Subcutaneous abdominal adipose tissue (tissue), 5 donors: ENCODE results near the gene PASK.
A peak's percentile ranks its signal among the peaks of the same experiment; 100 is the strongest.

ENCODE experiments used
- H3K27ac ChIP-seq: one replicate; pipeline ENCODE4 v1.7.0; 2013; ENCODE audit warnings: low read depth, mild to moderate bottlenecking, inconsistent platforms, low read length, moderate library complexity
- H3K27me3 ChIP-seq, 5 donors: one replicate each; pipeline ENCODE4 v1.7.0; 2013; ENCODE audit warnings: low read length in 5 of 5, inconsistent platforms in 1 of 5; ENCODE audit not compliant: control insufficient read depth in 5 of 5, insufficient read depth in 4 of 5
- H3K36me3 ChIP-seq, 5 donors: one replicate each; pipeline ENCODE4 v1.7.0; 2013; ENCODE audit warnings: low read length in 5 of 5; ENCODE audit not compliant: control insufficient read depth in 5 of 5, insufficient read depth in 5 of 5
- H3K4me1 ChIP-seq, 5 donors: one replicate each; pipeline ENCODE4 v1.7.0; 2013; ENCODE audit warnings: low read length in 5 of 5, mild to moderate bottlenecking in 3 of 5, moderate library complexity in 1 of 5; ENCODE audit not compliant: control insufficient read depth in 5 of 5, insufficient read depth in 5 of 5
- H3K4me3 ChIP-seq, 5 donors: one replicate each; pipeline ENCODE4 v1.7.0; 2013; ENCODE audit warnings: low read length in 5 of 5, low read depth in 1 of 5
- H3K9ac ChIP-seq, 5 donors: one replicate each; pipeline ENCODE4 v1.7.0; 2013; ENCODE audit warnings: low read length in 5 of 5, mild to moderate bottlenecking in 4 of 5, moderate library complexity in 3 of 5
- H3K9me3 ChIP-seq, 5 donors: one replicate each; pipeline ENCODE4 v1.7.0; 2013; ENCODE audit warnings: low read length in 5 of 5; ENCODE audit not compliant: control insufficient read depth in 5 of 5
- donor health status: healthy.
- donor health status: healthy.
- donor health status: healthy.
- donor health status: healthy.
- donor health status: healthy.

Gene PASK

GRCh38 chr2:241149925-241150659 lies 820 bp upstream of the PASK start, which contains the start of gene PPP1R7:
Gene PPP1R7, plus strand, starts transcription at chr2:241150467. Its CDS starts 29 bp downstream, at chr2:241150496.
- Histone ChIP-seq H3K9ac (peak within 1 kb of the TSS; percentile 39 to 88 (median 78)), H3K4me3 (peak within 1 kb of the TSS; percentile 75 to 95 (median 88)), H3K36me3 (peaks cover 0 to 12% (median 7%) of the 10 kb centered on the region in 5 donors), H3K9me3 (no peaks in the 10 kb centered on the region), H3K27ac (peak within 1 kb of the TSS; percentile 73), H3K27me3 (peaks cover 0 to 2% (median 0%) of the 10 kb centered on the region in 5 donors), H3K4me1 (peaks cover 8 to 30% (median 25%) of the 10 kb centered on the region in 5 donors)

GRCh38 chr2:241149675-241149924 lies 328 bp upstream of the PASK start:
- H3K27me3 ChIP-seq, result peaks cover 0 to 2% (median 0%) of the 10 kb centered on the region in 5 donors
- peak overlapping the region in 4 of 5 donors; percentile 53 to 79 (median 78) for H3K9ac ChIP-seq
- peak overlapping the region; percentile 73 for H3K27ac ChIP-seq

GRCh38 chr2:241148239-241148638 lies 1.0 kb downstream of the PASK start:
- H3K4me1 ChIP-seq, result peaks cover 8 to 30% (median 25%) of the 10 kb centered on the region in 5 donors
- no peak overlapping the region for H3K9ac ChIP-seq
- H3K4me3 ChIP-seq, result peak overlapping the region in 3 of 5 donors; percentile 75 to 91 (median 88)
- peaks cover 0 to 2% (median 0%) of the 10 kb centered on the region in 5 donors for H3K36me3 ChIP-seq
- no peaks in the 10 kb centered on the region for H3K9me3 ChIP-seq
- peaks cover 0 to 2% (median 0%) of the 10 kb centered on the region in 5 donors for H3K27me3 ChIP-seq
- H3K27ac ChIP-seq, result no peak overlapping the region

More at GRCh38 chr2:241149675-241149924, 328 bp upstream of the PASK start:
- Histone ChIP-seq H3K4me1 (peaks cover 8 to 30% (median 25%) of the 10 kb centered on the region in 5 donors), H3K36me3 (peaks cover 0 to 8% (median 4%) of the 10 kb centered on the region in 5 donors), H3K4me3 (peak overlapping the region; percentile 75 to 95 (median 88)), H3K9me3 (no peaks in the 10 kb centered on the region)

- Histone ChIP-seq H3K27ac (no peak overlapping the region), H3K36me3 (peaks cover 0 to under 1% (median 0%) of the 10 kb centered on the region in 5 donors), H3K27me3 (peaks cover 0 to 2% (median 0%) of the 10 kb centered on the region in 5 donors), H3K9me3 (no peaks in the 10 kb centered on the region), H3K4me3 (no peak overlapping the region), H3K4me1 (peaks cover 8 to 30% (median 25%) of the 10 kb centered on the region in 5 donors), H3K9ac (peak overlapping the region in 1 of 5 donors; percentile 93)
Measured at GRCh38 chr2:241147336-241147735, 1.9 kb downstream of the PASK start.

GRCh38 chr2:241146286-241146685 lies 3.0 kb downstream of the PASK start:
- Histone ChIP-seq H3K36me3 (peaks cover 0 to 3% (median 0%) of the 10 kb centered on the region in 5 donors), H3K9ac (no peak overlapping the region), H3K4me3 (no peak overlapping the region), H3K4me1 (peaks cover 7 to 27% (median 21%) of the 10 kb centered on the region in 5 donors), H3K27me3 (peaks cover 0 to 2% (median 0%) of the 10 kb centered on the region in 5 donors), H3K9me3 (no peaks in the 10 kb centered on the region), H3K27ac (no peak overlapping the region)

- H3K27me3 ChIP-seq, result peaks cover 0 to under 1% (median 0%) of the 10 kb centered on the region in 5 donors
- H3K9ac ChIP-seq, result no peak overlapping the region
- peaks cover 0 to under 1% (median 0%) of the 10 kb centered on the region in 5 donors for H3K4me1 ChIP-seq
- H3K27ac ChIP-seq, result no peak overlapping the region
- H3K36me3 ChIP-seq, result peaks cover 0 to 12% (median 6%) of the 10 kb centered on the region in 5 donors
- no peaks in the 10 kb centered on the region for H3K9me3 ChIP-seq
- H3K4me3 ChIP-seq, result no peak overlapping the region
Measured at GRCh38 chr2:241142593-241142992, 6.7 kb downstream of the PASK start.

GRCh38 chr2:241142063-241142462 lies 7.2 kb downstream of the PASK start:
- H3K4me3 ChIP-seq, result no peak overlapping the region
- no peak overlapping the region for H3K9ac ChIP-seq
- H3K27ac ChIP-seq, result no peak overlapping the region
- no peaks in the 10 kb centered on the region for H3K4me1 ChIP-seq
- peaks cover 0 to 12% (median 6%) of the 10 kb centered on the region in 5 donors for H3K36me3 ChIP-seq
- no peaks in the 10 kb centered on the region for H3K27me3 ChIP-seq
- no peaks in the 10 kb centered on the region for H3K9me3 ChIP-seq

- Histone ChIP-seq H3K9ac (no peak overlapping the region), H3K27me3 (no peaks in the 10 kb centered on the region), H3K4me3 (no peak overlapping the region), H3K36me3 (peaks cover 0 to 18% (median 12%) of the 10 kb centered on the region in 5 donors), H3K27ac (no peak overlapping the region), H3K4me1 (no peaks in the 10 kb centered on the region), H3K9me3 (no peaks in the 10 kb centered on the region)
Measured at GRCh38 chr2:241141214-241141770, 8.0 kb downstream of the PASK start.

- Histone ChIP-seq H3K9me3 (no peaks in the 10 kb centered on the region), H3K4me1 (no peaks in the 10 kb centered on the region), H3K4me3 (no peak overlapping the region), H3K9ac (no peak overlapping the region), H3K27me3 (no peaks in the 10 kb centered on the region), H3K27ac (no peak overlapping the region), H3K36me3 (peaks cover 0 to 18% (median 12%) of the 10 kb centered on the region in 5 donors)
Measured at GRCh38 chr2:241140445-241140840, 8.8 kb downstream of the PASK start.
